Measurements from ENCODE around the gene TMCC1. TPM values are rescaled to one million over a fixed set of nuclear protein-coding genes. Genes with fewer than 3 reads are reported as not detected.
"Not testable (repeated sequence)": the region's sequence is repeated elsewhere in the genome, so short reads cannot be mapped to it uniquely, and the experiment has no call there.

Gene TMCC1
- total RNA-seq, 2 experiments from 2014 or later: 15.9 to 16.8 TPM

- Mint-ChIP-seq H3K4me1 (ENCODE audit: low read depth) (no peaks in the 10 kb centered on the region), H3K9me3 (ENCODE audit: insufficient read depth) (no peaks in the 10 kb centered on the region), H3K36me3 (ENCODE audit: low read depth) (no peaks in the 10 kb centered on the region), H3K4me3 (no peak overlapping the region), H3K27me3 (ENCODE audit: low read depth) (no peaks in the 10 kb centered on the region), H3K27ac (no peak overlapping the region)
- DNase-seq: no peak
- ChIA-PET CTCF (interaction anchor here (0.6 to 1.1 kb wide), 2 partner anchors 7 to 46 kb away, joined by 3 read pairs; no protein-coding TSS in a partner anchor), POLR2A (no interaction called here)
- no peak for ATAC-seq
Measured at GRCh38 chr3:129703913-129704312, 189.6 kb downstream of the TMCC1 start.

- no peak for DNase-seq
- no peak for ATAC-seq
- Mint-ChIP-seq H3K9me3 (ENCODE audit: insufficient read depth) (no peaks in the 10 kb centered on the region), H3K27me3 (ENCODE audit: low read depth) (no peaks in the 10 kb centered on the region), H3K4me3 (no peak overlapping the region), H3K4me1 (ENCODE audit: low read depth) (no peaks in the 10 kb centered on the region), H3K27ac (no peak overlapping the region), H3K36me3 (ENCODE audit: low read depth) (no peaks in the 10 kb centered on the region)
- POLR2A ChIA-PET: no interaction called here
- CTCF ChIA-PET: no interaction called here
Measured at GRCh38 chr3:129702934-129703712, 190.4 kb downstream of the TMCC1 start.

- ATAC-seq: no peak
- Mint-ChIP-seq H3K27me3 (ENCODE audit: low read depth) (no peaks in the 10 kb centered on the region), H3K4me3 (no peak overlapping the region), H3K36me3 (ENCODE audit: low read depth) (no peaks in the 10 kb centered on the region), H3K27ac (no peak overlapping the region), H3K9me3 (ENCODE audit: insufficient read depth) (no peaks in the 10 kb centered on the region), H3K4me1 (ENCODE audit: low read depth) (no peaks in the 10 kb centered on the region)
- DNase-seq: no peak
- POLR2A ChIA-PET: interaction anchor here (0.6 kb wide), 1 partner anchor 223 kb away, joined by 5 read pairs; no protein-coding TSS in a partner anchor
- CTCF ChIA-PET: no interaction called here
Measured at GRCh38 chr3:129701161-129701560, 192.3 kb downstream of the TMCC1 start.

- no peaks in the 10 kb centered on the region for H3K36me3 Mint-ChIP-seq (ENCODE audit: low read depth)
- ChIA-PET POLR2A (no interaction called here), CTCF (interaction anchor here (1.0 kb wide), 1 partner anchor 9 kb away, joined by 3 read pairs; no protein-coding TSS in a partner anchor)
- ATAC-seq (no peak), DNase-seq (no peak)
- peaks cover 5% of the 10 kb centered on the region for H3K9me3 Mint-ChIP-seq (ENCODE audit: insufficient read depth)
- H3K27ac Mint-ChIP-seq: no peak overlapping the region
- no peaks in the 10 kb centered on the region for H3K27me3 Mint-ChIP-seq (ENCODE audit: low read depth)
- H3K4me3 Mint-ChIP-seq: no peak overlapping the region
- H3K4me1 Mint-ChIP-seq (ENCODE audit: low read depth): no peaks in the 10 kb centered on the region
Measured at GRCh38 chr3:129699612-129700011, 193.9 kb downstream of the TMCC1 start.

- peaks cover 5% of the 10 kb centered on the region for H3K9me3 Mint-ChIP-seq (ENCODE audit: insufficient read depth)
- no peaks in the 10 kb centered on the region for H3K36me3 Mint-ChIP-seq (ENCODE audit: low read depth)
- no peaks in the 10 kb centered on the region for H3K27me3 Mint-ChIP-seq (ENCODE audit: low read depth)
- no peak overlapping the region for H3K27ac Mint-ChIP-seq
- no peaks in the 10 kb centered on the region for H3K4me1 Mint-ChIP-seq (ENCODE audit: low read depth)
- ATAC-seq (no peak), DNase-seq (no peak)
- CTCF ChIA-PET: interaction anchor here (1.0 kb wide), 1 partner anchor 8 kb away, joined by 3 read pairs; no protein-coding TSS in a partner anchor
- no peak overlapping the region for H3K4me3 Mint-ChIP-seq
- POLR2A ChIA-PET: no interaction called here
Measured at GRCh38 chr3:129699199-129699598, 194.3 kb downstream of the TMCC1 start.

GRCh38 chr3:129697229-129697969, 196.1 kb downstream of the TMCC1 start:
- Mint-ChIP-seq H3K9me3 (ENCODE audit: insufficient read depth) (peaks cover 5% of the 10 kb centered on the region), H3K4me1 (ENCODE audit: low read depth) (no peaks in the 10 kb centered on the region), H3K4me3 (no peak overlapping the region), H3K36me3 (ENCODE audit: low read depth) (no peaks in the 10 kb centered on the region), H3K27me3 (ENCODE audit: low read depth) (no peaks in the 10 kb centered on the region), H3K27ac (no peak overlapping the region)
- POLR2A ChIA-PET: no interaction called here
- DNase-seq (no peak), ATAC-seq (no peak)
- CTCF ChIA-PET: no interaction called here

GRCh38 chr3:129696430-129696829, 197.1 kb downstream of the TMCC1 start:
- H3K4me3 Mint-ChIP-seq; DNase-seq; POLR2A ChIA-PET; H3K36me3 Mint-ChIP-seq (ENCODE audit: low read depth); H3K4me1 Mint-ChIP-seq (ENCODE audit: low read depth); ATAC-seq; H3K27me3 Mint-ChIP-seq (ENCODE audit: low read depth); H3K27ac Mint-ChIP-seq; H3K9me3 Mint-ChIP-seq (ENCODE audit: insufficient read depth): not testable (repeated sequence)
- CTCF ChIA-PET: interaction anchor here (0.6 to 1.3 kb wide), 2 partner anchors 8 to 206 kb away, joined by 3 read pairs; no protein-coding TSS in a partner anchor

- ChIA-PET POLR2A (no interaction called here), CTCF (no interaction called here)
- Mint-ChIP-seq H3K27me3 (ENCODE audit: low read depth) (no peaks in the 10 kb centered on the region), H3K36me3 (ENCODE audit: low read depth) (no peaks in the 10 kb centered on the region), H3K4me3 (no peak overlapping the region), H3K9me3 (ENCODE audit: insufficient read depth) (peaks cover 5% of the 10 kb centered on the region), H3K4me1 (ENCODE audit: low read depth) (peaks cover 2% of the 10 kb centered on the region), H3K27ac (no peak overlapping the region)
- DNase-seq (no peak), ATAC-seq (no peak)
Measured at GRCh38 chr3:129695230-129695629, 198.3 kb downstream of the TMCC1 start.

- no peak overlapping the region for H3K4me3 Mint-ChIP-seq
- H3K27ac Mint-ChIP-seq: no peak overlapping the region
- no peaks in the 10 kb centered on the region for H3K36me3 Mint-ChIP-seq (ENCODE audit: low read depth)
- ChIA-PET POLR2A (no interaction called here), CTCF (no interaction called here)
- ATAC-seq: no peak
- peaks cover 5% of the 10 kb centered on the region for H3K9me3 Mint-ChIP-seq (ENCODE audit: insufficient read depth)
- no peak for DNase-seq
- no peaks in the 10 kb centered on the region for H3K27me3 Mint-ChIP-seq (ENCODE audit: low read depth)
- peaks cover 2% of the 10 kb centered on the region for H3K4me1 Mint-ChIP-seq (ENCODE audit: low read depth)
Measured at GRCh38 chr3:129694228-129694627, 199.3 kb downstream of the TMCC1 start.

GRCh38 chr3:129692743-129693142, 200.8 kb downstream of the TMCC1 start:
- no peaks in the 10 kb centered on the region for H3K27me3 Mint-ChIP-seq (ENCODE audit: low read depth)
- H3K27ac Mint-ChIP-seq: no peak overlapping the region
- ChIA-PET POLR2A (no interaction called here), CTCF (no interaction called here)
- ATAC-seq (no peak), DNase-seq (no peak)
- H3K4me3 Mint-ChIP-seq: no peak overlapping the region
- no peaks in the 10 kb centered on the region for H3K36me3 Mint-ChIP-seq (ENCODE audit: low read depth)
- peaks cover 2% of the 10 kb centered on the region for H3K4me1 Mint-ChIP-seq (ENCODE audit: low read depth)
- H3K9me3 Mint-ChIP-seq (ENCODE audit: insufficient read depth): peaks cover 5% of the 10 kb centered on the region

GRCh38 chr3:129690963-129691362, 202.5 kb downstream of the TMCC1 start:
- DNase-seq: no peak
- ChIA-PET CTCF (interaction anchor here (1.1 kb wide), 1 partner anchor 9 kb away, joined by 3 read pairs; no protein-coding TSS in a partner anchor), POLR2A (no interaction called here)
- no peak for ATAC-seq
- Mint-ChIP-seq H3K4me1 (ENCODE audit: low read depth) (peaks cover 2% of the 10 kb centered on the region), H3K4me3 (no peak overlapping the region), H3K9me3 (ENCODE audit: insufficient read depth) (peaks cover 3% of the 10 kb centered on the region), H3K27me3 (ENCODE audit: low read depth) (no peaks in the 10 kb centered on the region), H3K36me3 (ENCODE audit: low read depth) (no peaks in the 10 kb centered on the region), H3K27ac (no peak overlapping the region)

- DNase-seq (peak; percentile 51), ATAC-seq (peak; percentile 85)
- Mint-ChIP-seq H3K27me3 (ENCODE audit: low read depth) (no peaks in the 10 kb centered on the region), H3K36me3 (ENCODE audit: low read depth) (no peaks in the 10 kb centered on the region), H3K9me3 (ENCODE audit: insufficient read depth) (no peaks in the 10 kb centered on the region), H3K27ac (no peak overlapping the region), H3K4me1 (ENCODE audit: low read depth) (peaks cover 2% of the 10 kb centered on the region), H3K4me3 (no peak overlapping the region)
- ChIA-PET CTCF (interaction anchor here (1.1 kb wide), 1 partner anchor 9 kb away, joined by 3 read pairs; no protein-coding TSS in a partner anchor), POLR2A (interaction anchor here (0.7 kb wide), 1 partner anchor 431 kb away, joined by 3 read pairs; no protein-coding TSS in a partner anchor)
Measured at GRCh38 chr3:129690406-129690805, 203.1 kb downstream of the TMCC1 start.

Measured in activated CD8-positive, alpha-beta T cell treated with anti-CD3 and anti-CD28 coated beads, Interleukin-2, amount 10 ng/mL, durations not matched to agents 7 days and 5 days (primary cell).